HepG2 (cell line): Measurements from ENCODE around the gene ZNF554. TPM values are rescaled to one million over a fixed set of nuclear protein-coding genes. Genes with fewer than 3 reads are reported as not detected.
A peak's percentile ranks its signal among the peaks of the same experiment; 100 is the strongest.

ENCODE experiments used
- ATF7-NPFF ChIP-seq: sonication (generic); formaldehyde crosslinking; IDR thresholded peaks from 2 replicates; pipeline ENCODE4 v1.8.1; 2023; ENCODE audit warnings: mild to moderate bottlenecking, low read depth, missing genetic modification reagents, moderate library complexity
- ETS1 ChIP-seq: sonication (generic); formaldehyde crosslinking; IDR thresholded peaks from 2 replicates; pipeline ENCODE4 v1.4.0; 2020; ENCODE audit warnings: missing genetic modification reagents
- GATA4 ChIP-seq: sonication (generic); IDR thresholded peaks from 2 replicates; pipeline ENCODE4 v1.6.1; 2016; ENCODE audit warnings: antibody characterized with exemption, low read depth, borderline replicate concordance
- HDAC1 ChIP-seq: sonication (generic); formaldehyde crosslinking; IDR thresholded peaks from 2 replicates; pipeline ENCODE4 v1.5.1; 2020; ENCODE audit warnings: mild to moderate bottlenecking, missing genetic modification reagents
- KDM4B ChIP-seq: sonication (generic); formaldehyde crosslinking; IDR thresholded peaks from 2 replicates; pipeline ENCODE4 v1.4.0; 2020; ENCODE audit warnings: missing genetic modification reagents
- KMT2A ChIP-seq: sonication (generic); formaldehyde crosslinking; IDR thresholded peaks from 2 replicates; pipeline ENCODE4 v1.4.0; 2020; ENCODE audit warnings: missing genetic modification reagents
- MIER2 ChIP-seq: IDR thresholded peaks from 2 replicates; pipeline ENCODE4 v1.6.1; 2016; ENCODE audit warnings: missing biosample characterization, missing genetic modification reagents
- MLXIP ChIP-seq: sonication (generic); formaldehyde crosslinking; IDR thresholded peaks from 2 replicates; pipeline ENCODE4 v1.9.0; 2021; ENCODE audit warnings: missing genetic modification reagents, borderline replicate concordance
- PRMT3 ChIP-seq: sonication (generic); formaldehyde crosslinking; IDR thresholded peaks from 2 replicates; pipeline ENCODE4 v1.8.1; 2022; ENCODE audit warnings: low read depth, mild to moderate bottlenecking, moderate library complexity, missing genetic modification reagents, borderline replicate concordance
- PTBP1 ChIP-seq: fragments of 200-400 bp; formaldehyde crosslinking; IDR thresholded peaks from 2 replicates; pipeline ENCODE4 v1.6.1; 2018; ENCODE audit warnings: low read length, low read depth; ENCODE audit not compliant: poor library complexity, severe bottlenecking
- SKI ChIP-seq: fragments of 450-650 bp; IDR thresholded peaks from one replicate; pipeline ENCODE4 v1.6.1; 2018; ENCODE audit warnings: mild to moderate bottlenecking; ENCODE audit not compliant: partially characterized antibody
- TEAD2 ChIP-seq: sonication (generic); formaldehyde crosslinking; IDR thresholded peaks from 2 replicates; pipeline ENCODE4 v1.9.0; 2021; ENCODE audit warnings: missing genetic modification reagents
- WIZ ChIP-seq: sonication (generic); formaldehyde crosslinking; IDR thresholded peaks from 2 replicates; pipeline ENCODE4 v1.5.1; 2020; ENCODE audit warnings: mild to moderate bottlenecking, missing genetic modification reagents
- ZNF234 ChIP-seq: sonication (generic); formaldehyde crosslinking; conservative IDR thresholded peaks from 2 replicates; pipeline ENCODE4 v1.5.1; 2020; ENCODE audit warnings: mild to moderate bottlenecking, missing genetic modification reagents
- ZNF296 ChIP-seq: sonication (generic); formaldehyde crosslinking; conservative IDR thresholded peaks from 2 replicates; pipeline ENCODE4 v1.5.0; 2020; ENCODE audit warnings: mild to moderate bottlenecking, missing genetic modification reagents
- ZNF496 ChIP-seq: sonication (generic); formaldehyde crosslinking; IDR thresholded peaks from 2 replicates; pipeline ENCODE4 v1.8.1; 2023; ENCODE audit warnings: mild to moderate bottlenecking, moderate library complexity, missing genetic modification reagents; ENCODE audit not compliant: insufficient replicate concordance
- ZNF550 ChIP-seq: sonication (generic); formaldehyde crosslinking; IDR thresholded peaks from 2 replicates; pipeline ENCODE4 v1.4.0; 2020; ENCODE audit warnings: mild to moderate bottlenecking, missing genetic modification reagents, borderline replicate concordance
- ZNF770 ChIP-seq: sonication (generic); formaldehyde crosslinking; IDR thresholded peaks from 2 replicates; pipeline ENCODE4 v1.5.0; 2020; ENCODE audit warnings: mild to moderate bottlenecking, missing genetic modification reagents
- polyA plus RNA-seq, 8 experiments: library from polyadenylated mRNA; depleted of rRNA in 3 of 8; stranded (reverse) in 7 of 8; unstranded in 1 of 8; fragments of >200 nt; fragmentation: Illumina TruSeq in 4 of 8; extraction: Trizol in 4 of 8; gene quantifications; 2 replicates each; pipeline versions ENCODE4 v1.2.1 to v1.2.3, GENCODE V29; 2011 to 2016; ENCODE audit warnings: low read depth in 4 of 8, missing spikeins in 1 of 8, mixed read lengths in 1 of 8; ENCODE audit not compliant: insufficient read depth in 1 of 8
- total RNA-seq, 5 experiments: library from RNA; depleted of rRNA; stranded (reverse); fragments of >200 nt; fragmentation: Illumina TruSeq; extraction: Trizol; gene quantifications; 2 replicates each; pipeline ENCODE4 v1.2.3, GENCODE V29; 2016; ENCODE audit warnings: low read depth in 1 of 5
- TF ChIP-seq, protein P1 (sequence below): sonication (generic); formaldehyde crosslinking; IDR thresholded peaks from 2 replicates; pipeline ENCODE4 v1.5.1; 2020; ENCODE audit warnings: missing genetic modification reagents, mild to moderate bottlenecking, borderline replicate concordance
- TF ChIP-seq, protein P2 (sequence below): IDR thresholded peaks from 2 replicates; pipeline ENCODE4 v1.6.1; 2016; ENCODE audit warnings: mild to moderate bottlenecking, missing biosample characterization, missing genetic modification reagents

Gene ZNF554
- total and polyA plus RNA-seq, 2 of the 13 experiments (the other 11 are each of a cell fraction or from before 2014, with no cell fraction given) = 2.2 to 2.7 TPM

DNA sequence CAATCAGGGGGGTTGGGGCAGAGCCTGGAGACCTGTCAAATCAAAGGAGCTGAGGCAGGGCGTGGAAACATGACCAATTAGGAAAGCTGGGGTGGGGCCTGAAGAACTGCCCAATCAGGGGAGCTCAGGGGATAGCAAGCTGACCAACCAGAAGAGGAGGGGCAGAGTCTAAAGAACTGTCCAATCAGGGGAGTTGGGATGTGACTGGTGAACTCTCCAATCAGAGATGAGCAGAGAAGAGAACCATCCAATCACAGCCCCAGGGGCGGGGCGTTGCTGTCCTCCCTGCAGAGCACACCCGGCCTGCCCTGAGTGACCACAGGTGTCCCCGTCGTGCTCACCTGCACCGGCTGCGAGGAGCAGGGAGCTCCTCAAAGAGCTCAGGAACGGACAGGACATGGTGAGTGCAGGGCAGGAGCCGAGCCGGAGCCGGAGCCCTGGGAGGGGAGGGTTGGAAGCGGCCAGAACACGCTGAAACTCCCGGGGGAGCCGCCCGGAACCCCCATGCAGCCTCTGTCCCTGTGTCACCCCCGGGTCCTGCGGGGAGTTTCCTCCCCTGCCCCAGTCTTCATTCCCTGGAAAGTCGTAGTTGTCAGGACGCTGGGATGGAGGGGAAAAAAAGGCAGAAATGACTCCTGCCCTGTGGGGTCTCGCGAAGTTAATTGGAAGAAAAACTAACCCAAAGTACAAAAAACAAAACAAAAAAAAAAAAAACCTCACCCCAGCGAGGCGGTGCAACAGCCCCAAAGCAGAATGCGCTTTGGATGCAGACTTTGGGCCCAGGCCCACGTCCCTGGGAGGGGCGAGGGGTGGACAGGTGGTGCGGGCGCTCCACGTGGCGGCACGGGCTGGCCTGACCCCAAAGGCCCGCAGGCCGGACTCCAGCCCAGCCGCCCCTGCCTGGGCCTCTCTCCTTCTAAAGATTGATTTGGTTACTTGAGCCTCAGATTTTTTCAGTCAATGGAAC is 47.6 kb downstream of the ZNF554 start, which contains the start of gene ZNF556 (continued):
- TF ChIP-seq ZNF770 (CRISPR knock-in tag) (peak; percentile 46; the same call in 1 of the 2 replicates), GATA4 (peak; percentile 87), PTBP1 (peak; percentile 64), ZNF296 (CRISPR knock-in tag) (peak; percentile 80), KDM4B (CRISPR knock-in tag) (peak; percentile 55; the same call in 1 of the 2 replicates), HDAC1 (CRISPR knock-in tag) (peak; percentile 54), ZNF550 (no peak), ATF7-NPFF (CRISPR knock-in tag) (peak; percentile 46; the same call in 1 of the 2 replicates), PRMT3 (CRISPR knock-in tag) (no peak), KMT2A (CRISPR knock-in tag) (peak; percentile 62; the same call in 1 of the 2 replicates), SKI (no peak), ZNF234 (CRISPR knock-in tag) (no peak), TEAD2 (CRISPR knock-in tag) (no peak), ZNF496 (CRISPR knock-in tag) (no peak), ETS1 (no peak), WIZ (CRISPR knock-in tag) (no peak), MIER2 (CRISPR knock-in tag) (no peak), MLXIP (CRISPR knock-in tag) (no peak)
- TF ChIP-seq, protein P1, sequence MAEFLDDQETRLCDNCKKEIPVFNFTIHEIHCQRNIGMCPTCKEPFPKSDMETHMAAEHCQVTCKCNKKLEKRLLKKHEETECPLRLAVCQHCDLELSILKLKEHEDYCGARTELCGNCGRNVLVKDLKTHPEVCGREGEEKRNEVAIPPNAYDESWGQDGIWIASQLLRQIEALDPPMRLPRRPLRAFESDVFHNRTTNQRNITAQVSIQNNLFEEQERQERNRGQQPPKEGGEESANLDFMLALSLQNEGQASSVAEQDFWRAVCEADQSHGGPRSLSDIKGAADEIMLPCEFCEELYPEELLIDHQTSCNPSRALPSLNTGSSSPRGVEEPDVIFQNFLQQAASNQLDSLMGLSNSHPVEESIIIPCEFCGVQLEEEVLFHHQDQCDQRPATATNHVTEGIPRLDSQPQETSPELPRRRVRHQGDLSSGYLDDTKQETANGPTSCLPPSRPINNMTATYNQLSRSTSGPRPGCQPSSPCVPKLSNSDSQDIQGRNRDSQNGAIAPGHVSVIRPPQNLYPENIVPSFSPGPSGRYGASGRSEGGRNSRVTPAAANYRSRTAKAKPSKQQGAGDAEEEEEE = no peak
- TF ChIP-seq, protein P2, sequence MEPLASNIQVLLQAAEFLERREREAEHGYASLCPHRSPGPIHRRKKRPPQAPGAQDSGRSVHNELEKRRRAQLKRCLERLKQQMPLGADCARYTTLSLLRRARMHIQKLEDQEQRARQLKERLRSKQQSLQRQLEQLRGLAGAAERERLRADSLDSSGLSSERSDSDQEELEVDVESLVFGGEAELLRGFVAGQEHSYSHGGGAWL = peak; percentile 79
